ENCODE results near the gene ATP2B2. TPM values are rescaled to one million over a fixed set of nuclear protein-coding genes. Genes with fewer than 3 reads are reported as not detected.

The ATP2B2 gene
- total RNA-seq, 4 donors from 2014 or later = 0.86 to 2.2 (median 1.0) TPM; not detected in 1

GRCh38 chr3:10479311-10479710 is 26.1 kb downstream of the ATP2B2 start:
- 74% methylated on average over 2 of the region's 2 CpGs for WGBS
- Histone ChIP-seq H3K9me3 (no peaks in the 10 kb centered on the region), H3K27ac (no peak overlapping the region), H3K36me3 (no peaks in the 10 kb centered on the region), H3K4me3 (no peak overlapping the region), H3K4me1 (no peaks in the 10 kb centered on the region), H3K27me3 (no peaks in the 10 kb centered on the region)
- DNase-seq (ENCODE audit: low spot score in 2 of 2) = no peak
- TF ChIP-seq CTCF (IDR thresholded peaks at IDR 0.05) (no peak), POLR2AphosphoS5 (IDR thresholded peaks at IDR 0.05) (no peak), EP300 (IDR thresholded peaks at IDR 0.05) (no peak), POLR2A (IDR thresholded peaks at IDR 0.05) (no peak)

- no peak overlapping the region for H3K27ac ChIP-seq
- H3K4me3 ChIP-seq = no peak overlapping the region
- TF ChIP-seq POLR2AphosphoS5 (IDR thresholded peaks at IDR 0.05) (no peak), EP300 (IDR thresholded peaks at IDR 0.05) (no peak)
- DNase-seq (ENCODE audit: low spot score in 2 of 2) = no peak
- H3K36me3 ChIP-seq = no peaks in the 10 kb centered on the region
- H3K27me3 ChIP-seq = peaks cover 23% of the 10 kb centered on the region
- H3K4me1 ChIP-seq = no peaks in the 10 kb centered on the region
- WGBS = 91% methylated on average over 3 of the region's 3 CpGs
- H3K9me3 ChIP-seq = no peaks in the 10 kb centered on the region
Measured at GRCh38 chr3:10475983-10476382, 29.4 kb downstream of the ATP2B2 start.

DNA sequence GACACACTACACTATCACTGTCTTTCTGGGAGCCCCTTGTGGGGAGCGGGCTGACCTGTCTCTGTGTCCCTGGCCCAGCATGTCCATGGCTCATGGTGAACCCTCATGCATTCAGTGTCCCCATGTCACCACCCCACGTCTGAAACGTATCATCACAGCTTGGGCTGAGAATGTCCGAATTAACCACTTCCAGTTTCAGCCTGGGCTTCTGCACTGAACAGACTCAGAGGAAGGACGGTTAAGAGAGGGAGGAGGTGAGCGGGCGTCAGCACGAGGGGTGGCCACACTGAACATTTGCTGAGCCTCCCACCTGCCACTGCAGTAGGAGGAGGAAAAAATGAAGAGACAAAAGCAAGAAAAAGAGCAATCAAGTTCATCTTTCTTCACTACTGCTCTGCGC is 30.5 kb downstream of the ATP2B2 start:
- no peak overlapping the region for H3K27ac ChIP-seq
- no peaks in the 10 kb centered on the region for H3K9me3 ChIP-seq
- H3K4me3 ChIP-seq = no peak overlapping the region
- H3K4me1 ChIP-seq = no peaks in the 10 kb centered on the region
- H3K27me3 ChIP-seq = peaks cover 34% of the 10 kb centered on the region
- WGBS = 77% methylated on average over 9 of the region's 9 CpGs
- TF ChIP-seq POLR2A (IDR thresholded peaks at IDR 0.05) (no peak), EP300 (IDR thresholded peaks at IDR 0.05) (no peak), CTCF (IDR thresholded peaks at IDR 0.05) (no peak), POLR2AphosphoS5 (IDR thresholded peaks at IDR 0.05) (no peak)
- DNase-seq (ENCODE audit: low spot score in 2 of 2) = no peak
- no peaks in the 10 kb centered on the region for H3K36me3 ChIP-seq

GRCh38 chr3:10474275-10474646 is 31.1 kb downstream of the ATP2B2 start:
- no peak for DNase-seq (ENCODE audit: low spot score in 2 of 2)
- peaks cover 40% of the 10 kb centered on the region for H3K27me3 ChIP-seq
- H3K27ac ChIP-seq = no peak overlapping the region
- WGBS = 67% methylated on average over 5 of the region's 5 CpGs
- no peak overlapping the region for H3K4me3 ChIP-seq
- no peaks in the 10 kb centered on the region for H3K4me1 ChIP-seq
- no peaks in the 10 kb centered on the region for H3K36me3 ChIP-seq
- no peaks in the 10 kb centered on the region for H3K9me3 ChIP-seq
- TF ChIP-seq EP300 (IDR thresholded peaks at IDR 0.05) (no peak), POLR2A (IDR thresholded peaks at IDR 0.05) (no peak), POLR2AphosphoS5 (IDR thresholded peaks at IDR 0.05) (no peak), CTCF (IDR thresholded peaks at IDR 0.05) (no peak)

DNA sequence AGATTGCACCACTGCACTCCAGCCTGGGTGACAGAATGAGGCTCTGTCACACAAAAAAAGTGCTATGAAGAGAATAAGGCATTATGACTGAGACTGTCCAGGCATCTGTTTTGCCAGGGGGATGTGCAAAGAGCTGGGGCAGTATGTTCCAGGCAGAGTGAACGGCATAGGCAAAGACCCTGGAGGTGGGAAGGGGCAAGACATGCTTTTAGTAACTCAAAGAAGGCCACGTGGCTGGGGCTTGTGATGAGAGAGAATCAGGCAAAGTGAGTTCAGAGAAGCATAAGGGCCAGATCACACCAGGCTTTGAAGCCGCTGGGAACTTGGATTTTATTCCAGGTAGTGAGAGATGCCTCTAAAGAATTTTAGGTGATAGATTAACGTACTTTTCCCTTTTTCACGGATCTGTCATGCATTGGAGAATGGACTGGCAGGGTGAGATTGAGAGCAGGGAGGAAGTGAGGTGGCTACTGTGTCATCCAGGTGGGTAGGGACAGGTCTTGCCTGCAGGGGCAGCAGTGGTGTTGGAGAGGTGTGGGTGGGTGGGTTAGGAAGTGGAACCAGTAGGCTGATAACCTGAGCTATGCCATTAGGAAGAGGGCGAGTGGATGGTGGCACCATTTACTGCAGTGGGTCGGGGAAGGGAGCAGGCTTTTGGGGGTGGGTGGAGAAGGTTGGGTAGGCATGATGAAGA is 31.7 kb downstream of the ATP2B2 start:
- Histone ChIP-seq H3K4me3 (no peak overlapping the region), H3K27ac (no peak overlapping the region), H3K27me3 (peaks cover 41% of the 10 kb centered on the region), H3K4me1 (no peaks in the 10 kb centered on the region), H3K9me3 (no peaks in the 10 kb centered on the region), H3K36me3 (no peaks in the 10 kb centered on the region)
- TF ChIP-seq CTCF (IDR thresholded peaks at IDR 0.05) (no peak), EP300 (IDR thresholded peaks at IDR 0.05) (no peak)
- WGBS = 79% methylated on average over 7 of the region's 7 CpGs
- no peak for DNase-seq (ENCODE audit: low spot score in 2 of 2)
